GM23338 (cell line): ENCODE measurements around the gene FBLN2.

Experiments used
- EZH2 ChIP-seq: fragments of 200-600 bp; sonication (generic); IDR thresholded peaks from one replicate; pipeline ENCODE4 v1.8.0; 2017; ENCODE audit warnings: antibody characterized with exemption, mild to moderate bottlenecking, low read depth; ENCODE audit not compliant: unreplicated experiment
- POLR2AphosphoS5 ChIP-seq: IDR thresholded peaks from 2 replicates; pipeline ENCODE4 v1.6.1; 2016; ENCODE audit warnings: antibody characterized with exemption, low read depth
- TF ChIP-seq, protein P1 (sequence below), 2 experiments: fragments of 200-600 bp in 1 of 2; sonication (generic) in 1 of 2; conservative IDR thresholded peaks; 2 replicates each; pipeline versions ENCODE4 v1.5.1 to v1.6.1; 2016 to 2017; ENCODE audit warnings: antibody characterized with exemption in 2 of 2, low read depth in 2 of 2, mild to moderate bottlenecking in 2 of 2, moderate library complexity in 1 of 2
- TF ChIP-seq, protein P2 (sequence below): IDR thresholded peaks from one replicate; pipeline ENCODE4 v1.6.1; 2018; ENCODE audit warnings: antibody characterized with exemption; ENCODE audit not compliant: unreplicated experiment

DNA sequence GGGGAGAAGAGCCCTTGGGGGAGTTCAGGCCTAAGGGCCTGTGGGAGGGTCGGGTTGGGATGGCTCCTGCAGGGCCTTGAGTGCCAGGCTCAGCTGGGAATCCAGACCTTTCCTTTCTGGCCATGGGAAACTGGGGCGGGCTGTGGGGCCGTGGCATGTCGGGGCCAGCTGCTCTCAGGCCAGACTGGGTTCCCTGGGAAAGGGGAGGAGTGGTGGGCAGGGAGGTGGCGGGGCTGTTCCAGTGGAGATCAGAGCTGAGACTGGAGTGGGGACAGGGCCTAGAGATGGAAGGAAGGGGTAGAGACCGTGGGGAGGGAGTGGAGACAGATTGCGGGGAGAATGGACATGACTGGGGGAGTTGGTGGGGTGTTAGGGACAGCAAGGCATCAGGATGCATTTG lies 20.3 kb downstream of the FBLN2 start:
- TF ChIP-seq, protein P1, sequence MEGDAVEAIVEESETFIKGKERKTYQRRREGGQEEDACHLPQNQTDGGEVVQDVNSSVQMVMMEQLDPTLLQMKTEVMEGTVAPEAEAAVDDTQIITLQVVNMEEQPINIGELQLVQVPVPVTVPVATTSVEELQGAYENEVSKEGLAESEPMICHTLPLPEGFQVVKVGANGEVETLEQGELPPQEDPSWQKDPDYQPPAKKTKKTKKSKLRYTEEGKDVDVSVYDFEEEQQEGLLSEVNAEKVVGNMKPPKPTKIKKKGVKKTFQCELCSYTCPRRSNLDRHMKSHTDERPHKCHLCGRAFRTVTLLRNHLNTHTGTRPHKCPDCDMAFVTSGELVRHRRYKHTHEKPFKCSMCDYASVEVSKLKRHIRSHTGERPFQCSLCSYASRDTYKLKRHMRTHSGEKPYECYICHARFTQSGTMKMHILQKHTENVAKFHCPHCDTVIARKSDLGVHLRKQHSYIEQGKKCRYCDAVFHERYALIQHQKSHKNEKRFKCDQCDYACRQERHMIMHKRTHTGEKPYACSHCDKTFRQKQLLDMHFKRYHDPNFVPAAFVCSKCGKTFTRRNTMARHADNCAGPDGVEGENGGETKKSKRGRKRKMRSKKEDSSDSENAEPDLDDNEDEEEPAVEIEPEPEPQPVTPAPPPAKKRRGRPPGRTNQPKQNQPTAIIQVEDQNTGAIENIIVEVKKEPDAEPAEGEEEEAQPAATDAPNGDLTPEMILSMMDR (conservative IDR thresholded peaks at IDR 0.05; ENCODE audit: low read depth in 2 of 2): no peak
- no peak for TF ChIP-seq POLR2AphosphoS5
- TF ChIP-seq EZH2: no peak
- TF ChIP-seq, protein P2, sequence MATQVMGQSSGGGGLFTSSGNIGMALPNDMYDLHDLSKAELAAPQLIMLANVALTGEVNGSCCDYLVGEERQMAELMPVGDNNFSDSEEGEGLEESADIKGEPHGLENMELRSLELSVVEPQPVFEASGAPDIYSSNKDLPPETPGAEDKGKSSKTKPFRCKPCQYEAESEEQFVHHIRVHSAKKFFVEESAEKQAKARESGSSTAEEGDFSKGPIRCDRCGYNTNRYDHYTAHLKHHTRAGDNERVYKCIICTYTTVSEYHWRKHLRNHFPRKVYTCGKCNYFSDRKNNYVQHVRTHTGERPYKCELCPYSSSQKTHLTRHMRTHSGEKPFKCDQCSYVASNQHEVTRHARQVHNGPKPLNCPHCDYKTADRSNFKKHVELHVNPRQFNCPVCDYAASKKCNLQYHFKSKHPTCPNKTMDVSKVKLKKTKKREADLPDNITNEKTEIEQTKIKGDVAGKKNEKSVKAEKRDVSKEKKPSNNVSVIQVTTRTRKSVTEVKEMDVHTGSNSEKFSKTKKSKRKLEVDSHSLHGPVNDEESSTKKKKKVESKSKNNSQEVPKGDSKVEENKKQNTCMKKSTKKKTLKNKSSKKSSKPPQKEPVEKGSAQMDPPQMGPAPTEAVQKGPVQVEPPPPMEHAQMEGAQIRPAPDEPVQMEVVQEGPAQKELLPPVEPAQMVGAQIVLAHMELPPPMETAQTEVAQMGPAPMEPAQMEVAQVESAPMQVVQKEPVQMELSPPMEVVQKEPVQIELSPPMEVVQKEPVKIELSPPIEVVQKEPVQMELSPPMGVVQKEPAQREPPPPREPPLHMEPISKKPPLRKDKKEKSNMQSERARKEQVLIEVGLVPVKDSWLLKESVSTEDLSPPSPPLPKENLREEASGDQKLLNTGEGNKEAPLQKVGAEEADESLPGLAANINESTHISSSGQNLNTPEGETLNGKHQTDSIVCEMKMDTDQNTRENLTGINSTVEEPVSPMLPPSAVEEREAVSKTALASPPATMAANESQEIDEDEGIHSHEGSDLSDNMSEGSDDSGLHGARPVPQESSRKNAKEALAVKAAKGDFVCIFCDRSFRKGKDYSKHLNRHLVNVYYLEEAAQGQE: no peak
